GM18505 (cell line): Measurements from ENCODE around the gene KIF3B.
"Not testable (repeated sequence)": the region's sequence is repeated elsewhere in the genome, so short reads cannot be mapped to it uniquely, and the experiment has no call there.

ENCODE experiments used
- ATAC-seq: cut with Tn5 transposase; IDR thresholded peaks from one replicate; pipeline ENCODE4 v1.9.1; 2021; ENCODE audit not compliant: unreplicated experiment
- POLR2A ChIP-seq: IDR thresholded peaks from 4 replicates; pipeline ENCODE4 v1.6.1; 2011; ENCODE audit warnings: borderline replicate concordance; ENCODE audit not compliant: insufficient read depth, insufficient read length; ENCODE audit errors: extremely low read depth

The KIF3B gene

DNA sequence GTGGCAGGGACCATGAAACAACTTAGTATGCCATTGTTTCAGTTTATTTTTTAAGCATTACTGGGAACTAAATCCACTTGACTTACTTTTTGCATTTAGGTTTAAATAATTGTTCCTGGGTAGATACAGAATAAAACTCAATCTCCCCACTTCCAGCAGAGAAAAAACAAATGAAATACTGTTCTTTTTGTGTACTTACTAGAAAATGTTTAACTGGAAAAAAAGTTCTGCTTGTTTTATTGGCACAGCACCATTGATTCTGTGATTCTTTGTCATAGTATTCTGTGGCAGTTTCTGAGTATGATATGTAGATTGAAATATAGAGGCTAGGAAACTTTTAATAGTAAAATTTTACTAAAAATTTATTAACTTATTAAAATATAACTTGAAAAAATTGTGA lies 90.9 kb downstream of the KIF3B start:
- TF ChIP-seq POLR2A, result no peak
- no peak for ATAC-seq

DNA sequence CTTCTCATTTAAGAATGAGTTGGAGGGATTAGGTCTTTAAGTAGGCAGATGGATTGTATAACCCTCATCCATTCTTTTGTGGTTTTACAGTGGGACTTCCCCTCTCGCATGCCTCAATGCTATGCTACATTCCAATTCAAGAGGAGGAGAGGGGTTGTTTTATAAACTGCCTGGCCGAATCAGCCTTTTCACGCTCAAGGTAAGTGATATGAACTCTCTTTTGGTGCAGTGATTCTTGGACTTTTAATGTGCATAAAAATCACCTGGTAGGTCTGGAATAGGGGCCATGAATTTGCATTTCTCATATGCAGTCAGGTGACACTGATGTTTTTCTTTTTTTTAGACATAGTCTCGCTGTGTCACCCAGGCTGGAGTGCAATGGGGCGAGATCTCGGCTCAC lies 91.5 kb downstream of the KIF3B start:
- no peak for ATAC-seq
- TF ChIP-seq POLR2A, result no peak

DNA sequence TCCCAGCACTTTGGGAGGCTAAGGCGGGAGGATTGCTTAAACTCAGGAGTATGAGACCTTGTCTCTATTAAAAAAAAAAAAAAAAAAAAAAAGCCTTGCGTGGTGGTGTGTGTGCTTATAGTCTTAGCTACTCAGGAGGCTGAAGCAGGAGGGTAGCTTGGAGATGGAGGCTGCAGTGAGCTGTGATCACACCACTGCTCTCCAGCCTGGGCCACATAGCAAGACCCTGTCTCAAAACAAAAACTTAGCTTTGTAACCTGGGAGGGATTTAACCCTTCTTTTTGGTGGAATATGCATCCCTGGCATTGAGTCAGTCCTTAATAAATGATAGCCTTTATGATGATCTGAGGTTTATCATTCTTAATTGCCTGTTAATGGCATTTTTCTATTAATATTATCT lies 93.4 kb downstream of the KIF3B start:
- no peak for ATAC-seq
- no peak for TF ChIP-seq POLR2A

DNA sequence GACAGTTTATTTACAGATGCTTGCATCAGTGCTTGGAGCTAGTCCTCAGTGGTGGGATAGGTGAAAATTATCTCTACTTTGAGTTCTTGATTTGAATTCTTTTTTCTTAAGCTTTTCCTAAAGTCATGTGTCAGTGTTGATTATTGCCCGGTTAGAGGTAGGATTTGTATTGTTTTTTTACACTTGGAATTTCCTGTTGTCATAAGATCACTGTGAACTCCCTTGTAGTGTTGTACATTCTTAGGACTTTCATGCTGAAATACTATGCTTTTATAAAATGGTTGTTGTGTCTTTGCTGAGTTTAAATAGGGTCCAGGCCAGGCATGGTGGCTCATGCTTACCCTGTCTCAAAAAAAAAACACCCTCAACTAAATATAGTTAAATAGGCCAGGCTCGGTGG lies 101.0 kb downstream of the KIF3B start:
- no peak for ATAC-seq
- TF ChIP-seq POLR2A, result no peak

DNA sequence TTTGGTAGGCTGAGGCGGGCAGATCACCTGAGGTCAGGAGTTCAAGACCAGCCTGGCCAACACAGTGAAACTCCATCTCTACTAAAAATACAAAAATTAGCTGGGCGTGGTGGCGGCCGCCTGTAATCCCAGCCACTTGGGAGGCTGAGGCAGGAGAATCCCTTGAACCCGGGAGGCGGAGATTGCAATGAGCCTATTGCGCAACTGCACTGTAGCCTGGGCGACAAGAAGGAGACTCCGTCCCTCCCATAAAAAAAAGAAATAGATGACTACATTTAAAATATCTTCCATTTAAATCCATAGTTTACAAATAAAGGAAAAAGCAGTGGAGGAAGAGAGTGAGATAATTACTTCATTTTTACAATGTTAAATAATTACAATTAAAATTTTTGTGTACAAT lies 102.6 kb downstream of the KIF3B start:
- not testable (repeated sequence) for ATAC-seq

DNA sequence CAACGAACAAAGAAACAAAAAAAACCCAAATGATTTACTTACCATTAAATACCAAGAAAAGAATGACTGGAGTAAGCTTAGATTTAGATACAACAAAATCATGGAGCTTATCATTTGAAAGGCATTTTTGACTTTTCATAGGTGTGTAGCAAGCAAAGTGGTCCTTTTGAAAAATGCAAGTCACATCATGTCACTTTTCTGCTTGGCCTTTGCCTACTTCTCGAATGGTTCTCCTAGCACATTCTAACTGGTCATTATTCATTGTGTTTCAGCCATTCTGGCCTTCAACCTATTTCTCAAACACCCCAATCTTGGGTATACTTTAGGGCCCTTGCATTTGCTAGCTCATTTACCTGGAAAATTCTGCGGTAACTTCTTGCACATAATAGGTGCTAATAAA lies 103.3 kb downstream of the KIF3B start:
- ATAC-seq, result no peak
- no peak for TF ChIP-seq POLR2A

DNA sequence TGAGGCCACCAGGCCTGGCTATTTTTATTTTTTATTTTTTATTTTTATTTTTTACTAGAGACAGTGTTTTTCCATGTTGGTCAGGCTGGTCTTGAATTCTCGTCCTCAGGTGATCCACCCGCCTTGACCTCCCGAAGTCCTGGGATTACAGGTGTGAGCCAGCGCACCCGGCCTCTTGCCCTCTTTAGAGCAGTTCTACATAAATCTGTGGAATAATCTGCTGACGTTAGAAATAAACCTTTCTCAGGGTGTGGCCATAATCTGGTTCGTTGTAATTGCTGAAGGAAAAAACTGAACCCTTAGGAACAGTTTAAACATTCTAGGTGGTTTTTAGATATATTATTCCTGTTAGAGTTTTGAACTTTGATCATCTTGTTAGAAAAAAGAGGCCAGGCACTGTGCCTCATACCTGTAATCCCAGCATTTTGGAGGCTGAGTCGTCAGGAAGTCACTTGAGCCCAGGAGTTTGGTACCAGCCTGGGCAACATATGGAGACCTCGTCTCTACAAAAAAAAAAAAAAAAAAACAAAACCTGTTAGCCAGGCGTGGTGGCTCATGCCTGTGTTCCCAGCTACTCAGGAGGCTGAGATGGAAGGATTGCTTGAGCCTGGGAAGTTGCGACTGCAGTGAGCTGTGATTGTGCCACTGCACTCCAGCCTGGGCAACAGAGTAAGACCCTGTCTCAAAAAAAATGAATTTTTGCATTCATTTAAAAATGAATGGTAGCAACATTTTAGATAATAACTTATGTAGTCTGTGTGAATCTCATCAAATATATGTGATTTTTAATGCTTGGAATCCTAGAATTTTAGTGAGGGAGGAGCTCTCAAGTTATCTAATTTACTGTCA lies 104.9 kb downstream of the KIF3B start:
- no peak for TF ChIP-seq POLR2A

DNA sequence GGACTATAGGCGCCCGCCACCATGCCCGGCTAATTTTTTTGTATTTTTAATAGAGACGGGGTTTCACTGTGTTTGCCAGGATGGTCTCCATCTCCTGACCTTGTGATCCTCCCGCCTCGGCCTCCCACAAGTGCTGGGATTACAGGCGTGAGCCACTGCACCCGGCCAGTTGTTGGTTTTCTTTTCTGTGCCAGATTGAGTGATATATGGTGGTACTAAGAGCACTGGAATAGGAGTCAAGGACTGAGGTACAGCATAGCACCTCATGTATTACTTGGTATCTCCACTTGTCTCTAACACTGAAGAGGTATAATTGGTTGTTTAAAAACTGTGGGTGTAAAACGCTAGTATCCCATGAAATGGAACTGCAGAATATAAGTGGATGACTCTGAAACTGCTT lies 106.0 kb downstream of the KIF3B start:
- not testable (repeated sequence) for ATAC-seq

More for the DNA sequence above, 104.9 kb downstream of the KIF3B start:
- ATAC-seq, result no peak
